Measurements from ENCODE around the gene GPR162.

Gene GPR162

GRCh38 chr12:6788972-6789924 is 32.4 kb upstream of the GPR162 start, which contains the start of gene CD4:
Gene CD4, plus strand, starts transcription at chr12:6789528. Its CDS starts 10,611 bp downstream, at chr12:6800139.
- DNase-seq: peak; percentile 73 to 76

DNA sequence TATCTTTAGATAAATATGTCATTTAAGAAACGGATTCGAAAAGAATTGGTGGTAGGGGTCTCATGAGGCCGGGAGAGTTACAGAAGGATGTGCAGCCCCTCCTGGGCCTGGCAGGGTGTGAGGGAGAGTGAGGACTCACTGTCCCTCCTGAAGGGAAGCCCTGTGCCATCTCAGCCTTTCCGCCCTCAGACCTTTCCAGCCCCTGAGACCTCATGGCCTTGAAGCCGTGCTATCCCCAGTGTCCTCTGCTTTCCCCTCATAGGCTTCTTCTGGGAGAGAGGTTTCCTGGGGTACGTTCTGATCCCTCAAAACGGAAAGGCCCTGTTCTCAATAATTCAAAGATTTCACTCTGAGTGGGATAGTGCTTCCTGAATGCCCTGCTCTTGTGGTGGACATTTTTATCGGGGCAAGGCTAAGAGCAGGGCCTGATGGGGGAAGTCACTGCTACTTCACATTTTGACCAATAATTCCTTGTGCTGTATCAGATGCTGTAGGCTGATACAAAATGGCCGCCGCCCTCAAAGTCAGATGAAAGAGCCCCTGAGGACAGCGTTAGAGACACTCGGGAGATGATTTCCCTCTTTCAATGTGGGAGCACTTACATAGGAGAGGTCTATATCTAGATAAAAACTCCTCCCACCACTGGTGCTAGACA is 31.0 kb upstream of the GPR162 start:
- no peak for DNase-seq

GRCh38 chr12:6791931-6792520 is 29.6 kb upstream of the GPR162 start:
- peak; percentile 25 to 57 for DNase-seq

- DNase-seq: peak; percentile 75 to 81
These were observed 29.0 kb upstream of the GPR162 start for GRCh38 chr12:6792522-6793201.

- no peak for DNase-seq
These were observed 26.5 kb upstream of the GPR162 start for GRCh38 chr12:6795088-6795487.

DNA sequence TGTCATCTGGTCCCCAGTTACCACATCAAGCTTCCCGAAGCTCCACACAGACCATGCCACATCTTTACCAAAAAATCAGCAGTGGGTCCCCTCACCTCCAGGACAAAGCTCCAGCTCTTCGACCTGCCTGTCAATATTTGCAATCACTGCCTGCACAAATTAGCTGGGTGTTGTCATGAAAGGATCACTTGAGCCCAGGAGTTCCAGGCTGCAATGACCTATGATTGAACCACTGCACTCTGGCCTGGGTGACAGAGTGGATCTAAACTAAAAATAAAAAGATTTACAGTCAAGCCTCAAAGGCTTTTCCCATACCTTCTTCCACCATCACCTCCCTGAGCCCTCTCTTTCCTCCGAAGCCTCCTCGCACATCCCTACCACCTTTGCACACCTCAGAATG is 25.0 kb upstream of the GPR162 start:
- DNase-seq: no peak

DNA sequence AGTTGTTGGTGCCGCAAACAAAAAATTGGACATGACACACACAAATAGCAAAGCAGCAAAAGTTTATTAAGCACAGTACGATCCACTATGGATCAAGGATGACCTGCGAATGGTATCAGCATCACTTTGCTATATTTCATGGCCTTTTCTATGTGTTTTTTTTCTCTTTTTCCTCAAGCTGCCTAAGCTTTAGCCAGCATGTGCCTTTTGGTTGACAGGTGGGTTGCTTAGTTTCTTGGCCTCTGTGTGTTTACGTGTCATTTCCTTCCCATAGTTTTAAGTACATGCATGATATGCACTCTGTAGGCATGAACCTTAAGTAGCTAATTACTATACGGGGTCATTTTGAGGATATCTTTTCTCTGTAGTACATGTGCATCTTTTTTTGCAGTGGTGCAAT is 22.5 kb upstream of the GPR162 start:
- DNase-seq: no peak

DNA sequence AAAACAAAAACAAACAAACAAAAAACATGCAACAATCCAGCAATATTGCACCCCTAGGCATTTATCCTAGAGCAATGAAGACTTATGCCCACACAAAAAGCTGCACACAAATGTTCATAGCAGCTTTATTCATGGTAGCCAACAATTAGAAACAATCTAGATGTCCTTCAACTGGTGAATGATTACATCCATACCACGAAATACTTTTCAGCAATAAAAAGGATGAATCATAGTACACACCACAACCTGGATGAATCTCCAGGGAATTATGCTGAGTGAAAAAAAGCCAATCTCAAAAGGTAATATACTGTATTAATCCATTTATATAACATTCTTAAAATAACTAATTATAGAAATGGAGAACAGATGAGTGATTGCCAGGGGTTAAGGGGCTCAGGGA is 14.5 kb upstream of the GPR162 start:
- no peak for DNase-seq

- no peak for DNase-seq
These were observed 12.6 kb upstream of the GPR162 start for GRCh38 chr12:6809056-6809455.

- DNase-seq: no peak
These were observed 10.9 kb upstream of the GPR162 start for GRCh38 chr12:6810758-6811157.

- no peak for DNase-seq
These were observed 8.3 kb upstream of the GPR162 start for GRCh38 chr12:6813363-6813762.

DNA sequence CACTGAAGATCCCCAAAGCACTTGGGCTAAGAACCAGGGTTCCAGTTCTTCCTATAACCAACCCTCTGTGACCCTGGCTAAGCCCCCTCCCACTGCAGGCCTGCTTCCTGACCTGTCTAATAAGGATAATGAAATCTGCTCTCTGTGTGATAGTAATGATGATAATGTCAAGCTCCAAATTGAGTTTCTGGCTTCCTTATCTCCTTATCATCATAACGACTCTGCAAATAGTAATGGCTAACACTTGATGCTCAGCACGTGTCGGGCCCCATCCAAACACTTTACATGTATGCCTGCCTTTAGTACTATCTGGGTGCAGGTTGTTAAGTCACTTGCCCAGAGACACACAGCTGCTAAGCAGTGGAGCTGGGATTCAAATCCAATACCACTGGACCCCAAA is 5.0 kb upstream of the GPR162 start:
- DNase-seq: no peak

GRCh38 chr12:6817098-6817497 is 4.5 kb upstream of the GPR162 start:
- DNase-seq: no peak

GRCh38 chr12:6817662-6818157 is 3.9 kb upstream of the GPR162 start:
- no peak for DNase-seq

DNA sequence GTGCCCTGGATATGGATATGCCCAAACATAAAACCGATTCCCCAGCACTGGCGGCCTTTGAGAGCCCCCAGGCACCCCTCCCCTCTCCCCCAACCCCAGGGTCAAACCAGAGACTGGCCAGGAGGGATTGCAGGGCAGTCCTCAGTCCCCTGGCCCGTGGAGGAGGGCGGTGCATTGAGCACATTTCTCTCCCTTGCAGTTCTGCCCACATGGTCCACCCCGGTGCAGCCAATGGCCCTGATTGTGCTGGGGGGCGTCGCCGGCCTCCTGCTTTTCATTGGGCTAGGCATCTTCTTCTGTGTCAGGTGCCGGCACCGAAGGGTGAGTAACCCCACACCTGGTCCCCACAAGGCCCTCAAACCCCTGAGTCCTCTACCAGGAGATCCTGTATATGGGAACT is 3.4 kb upstream of the GPR162 start:
- DNase-seq: no peak

- no peak for DNase-seq
These were observed 3.0 kb upstream of the GPR162 start for GRCh38 chr12:6818645-6819044.

- no peak for DNase-seq
These were observed 2.3 kb upstream of the GPR162 start for GRCh38 chr12:6819106-6820030.

GRCh38 chr12:6820166-6820565 is 1.5 kb upstream of the GPR162 start:
- DNase-seq: no peak

DNA sequence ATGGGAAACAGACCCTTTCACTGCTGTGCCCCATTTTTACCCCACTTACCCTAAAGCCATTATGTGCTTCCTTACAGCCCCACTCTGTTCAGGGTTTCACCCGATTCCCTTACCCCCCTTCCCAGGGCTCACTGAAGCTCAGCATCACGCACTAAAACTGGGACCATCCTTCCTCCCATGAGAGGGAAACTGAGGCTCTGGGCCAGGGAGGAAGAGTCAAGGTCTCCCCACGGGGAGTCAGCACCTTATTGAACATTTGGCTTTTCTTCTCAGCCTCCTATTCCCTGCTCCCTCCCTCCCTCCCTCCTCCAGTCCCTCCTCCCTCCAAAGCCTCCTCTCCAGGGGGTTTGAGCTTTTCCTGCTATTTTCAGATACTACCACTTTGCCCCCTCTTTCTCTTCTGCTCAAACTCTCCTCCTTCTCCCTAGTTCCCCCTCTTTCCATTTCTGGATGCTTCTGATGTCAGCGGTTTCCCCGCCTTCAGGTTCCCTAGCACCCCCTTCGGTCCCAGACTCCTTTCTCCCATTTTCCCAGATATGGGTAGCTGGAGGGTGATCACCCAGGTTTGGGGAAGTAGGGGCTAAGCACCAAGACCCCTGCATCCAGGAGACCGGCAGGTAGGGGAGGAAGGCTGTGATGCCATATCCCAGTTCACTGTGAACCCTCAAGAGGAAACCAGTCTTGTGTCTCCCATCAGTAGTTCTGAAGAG is 960 bp downstream of the GPR162 start:
- DNase-seq: no peak

DNA sequence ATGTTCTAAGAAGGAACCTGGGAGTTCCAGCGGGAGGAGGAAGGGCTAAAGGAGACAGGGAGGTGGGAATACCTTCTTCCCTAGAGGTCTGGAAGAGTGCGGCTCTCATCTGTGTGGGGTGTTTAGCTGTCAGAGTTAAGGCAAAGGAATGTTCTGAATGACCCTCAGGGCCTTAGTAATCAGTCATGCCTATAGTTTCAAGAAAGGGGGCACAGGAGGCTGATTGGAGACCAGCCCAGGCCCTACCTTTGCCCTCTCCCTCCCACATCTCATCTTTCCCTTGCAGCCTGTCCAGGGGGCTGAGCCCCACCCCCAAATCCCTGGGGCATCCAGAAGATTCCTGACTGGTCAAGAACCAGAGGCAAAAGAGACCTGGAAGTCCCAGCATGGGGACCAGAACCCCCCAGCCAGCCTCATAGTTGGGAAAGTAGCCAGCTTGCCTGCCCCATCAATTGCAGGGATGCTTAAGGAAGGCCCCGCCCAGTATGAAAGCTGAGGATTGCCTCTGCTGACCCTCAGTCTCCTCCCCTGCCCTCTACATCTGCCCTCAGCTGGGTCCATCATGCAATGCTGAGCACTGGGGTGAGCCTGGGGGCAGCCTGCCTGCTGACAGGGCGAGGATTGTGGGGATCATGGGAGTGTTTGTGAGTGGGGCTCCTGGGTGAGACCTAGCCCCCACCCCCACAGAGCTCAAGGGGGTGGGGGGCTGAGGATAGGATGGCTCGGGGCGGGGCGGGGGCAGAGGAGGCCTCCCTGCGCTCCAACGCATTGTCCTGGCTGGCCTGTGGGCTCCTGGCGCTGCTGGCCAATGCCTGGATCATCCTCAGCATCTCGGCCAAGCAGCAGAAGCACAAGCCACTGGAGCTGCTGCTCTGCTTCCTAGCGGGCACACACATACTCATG is 1.8 kb downstream of the GPR162 start:
- DNase-seq: no peak
